ENCODE data around the gene ZCCHC10. TPM values are rescaled to one million over a fixed set of nuclear protein-coding genes. Genes with fewer than 3 reads are reported as not detected.

Gene ZCCHC10
- total RNA-seq, 1 donor from 2014 or later, result 18.5 TPM

DNA sequence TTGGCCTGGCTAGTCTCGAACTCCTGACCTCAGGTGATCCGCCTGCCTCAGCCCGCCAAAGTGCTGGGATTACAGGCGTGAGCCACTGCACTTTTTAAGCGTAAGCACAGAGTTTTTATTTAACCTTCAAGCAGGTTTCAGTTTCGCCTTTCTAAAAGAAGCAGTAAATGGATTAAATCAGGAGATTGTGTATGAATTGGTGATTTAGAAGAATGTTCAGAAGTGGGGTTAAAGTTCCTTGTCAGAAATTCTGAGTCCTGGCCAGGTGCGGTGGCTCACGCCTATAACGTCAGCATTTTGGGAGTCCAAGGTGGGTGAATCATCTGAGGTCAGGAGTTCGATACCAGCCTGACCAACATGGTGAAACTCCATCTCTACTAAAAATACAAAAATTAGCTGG lies 37.6 kb upstream of the ZCCHC10 start:
- no peak for ATAC-seq
- H3K36me3 ChIP-seq, result peaks cover 41% of the 10 kb centered on the region
- no peak overlapping the region for H3K27ac ChIP-seq
- TF ChIP-seq, protein P1, sequence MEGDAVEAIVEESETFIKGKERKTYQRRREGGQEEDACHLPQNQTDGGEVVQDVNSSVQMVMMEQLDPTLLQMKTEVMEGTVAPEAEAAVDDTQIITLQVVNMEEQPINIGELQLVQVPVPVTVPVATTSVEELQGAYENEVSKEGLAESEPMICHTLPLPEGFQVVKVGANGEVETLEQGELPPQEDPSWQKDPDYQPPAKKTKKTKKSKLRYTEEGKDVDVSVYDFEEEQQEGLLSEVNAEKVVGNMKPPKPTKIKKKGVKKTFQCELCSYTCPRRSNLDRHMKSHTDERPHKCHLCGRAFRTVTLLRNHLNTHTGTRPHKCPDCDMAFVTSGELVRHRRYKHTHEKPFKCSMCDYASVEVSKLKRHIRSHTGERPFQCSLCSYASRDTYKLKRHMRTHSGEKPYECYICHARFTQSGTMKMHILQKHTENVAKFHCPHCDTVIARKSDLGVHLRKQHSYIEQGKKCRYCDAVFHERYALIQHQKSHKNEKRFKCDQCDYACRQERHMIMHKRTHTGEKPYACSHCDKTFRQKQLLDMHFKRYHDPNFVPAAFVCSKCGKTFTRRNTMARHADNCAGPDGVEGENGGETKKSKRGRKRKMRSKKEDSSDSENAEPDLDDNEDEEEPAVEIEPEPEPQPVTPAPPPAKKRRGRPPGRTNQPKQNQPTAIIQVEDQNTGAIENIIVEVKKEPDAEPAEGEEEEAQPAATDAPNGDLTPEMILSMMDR (IDR thresholded peaks at IDR 0.05), result no peak
- H3K9me3 ChIP-seq, result no peaks in the 10 kb centered on the region
- H3K27me3 ChIP-seq (ENCODE audit: low read depth), result no peaks in the 10 kb centered on the region
- no peaks in the 10 kb centered on the region for H3K4me1 ChIP-seq
- intact Hi-C loops (cut with DNase I), result no loop called here
- no peak overlapping the region for H3K4me3 ChIP-seq
- DNase-seq, result no peak

DNA sequence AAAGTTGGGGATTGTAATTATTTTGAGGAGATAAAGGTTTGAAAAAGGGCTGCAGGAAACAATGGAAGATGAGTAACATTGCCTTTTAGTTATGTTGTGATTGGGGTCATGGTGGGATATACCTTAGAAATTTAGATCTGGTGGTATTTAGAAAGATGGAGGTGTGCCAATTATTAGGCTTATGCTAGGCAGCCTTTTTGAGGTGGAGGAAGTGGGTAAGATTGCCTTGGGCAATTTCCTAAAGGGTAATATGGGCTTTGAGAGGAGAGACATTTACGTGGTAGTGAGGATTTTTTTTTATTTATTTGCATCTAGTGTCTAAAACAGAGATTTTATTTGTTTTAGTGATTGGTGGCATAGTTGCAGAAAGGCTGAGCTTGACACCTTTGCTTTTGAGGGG lies 35.9 kb upstream of the ZCCHC10 start:
- Histone ChIP-seq H3K4me3 (no peak overlapping the region), H3K27me3 (ENCODE audit: low read depth) (no peaks in the 10 kb centered on the region), H3K27ac (no peak overlapping the region), H3K4me1 (peaks cover 9% of the 10 kb centered on the region), H3K9me3 (no peaks in the 10 kb centered on the region), H3K36me3 (peaks cover 24% of the 10 kb centered on the region)
- DNase-seq (no peak), ATAC-seq (no peak)
- TF ChIP-seq, protein P1 (IDR thresholded peaks at IDR 0.05), result no peak
- intact Hi-C loops (cut with DNase I), result no loop called here

- Histone ChIP-seq H3K27me3 (ENCODE audit: low read depth) (no peaks in the 10 kb centered on the region), H3K27ac (no peak overlapping the region), H3K9me3 (no peaks in the 10 kb centered on the region), H3K4me1 (peaks cover 15% of the 10 kb centered on the region), H3K4me3 (no peak overlapping the region), H3K36me3 (no peaks in the 10 kb centered on the region)
- DNase-seq (no peak), ATAC-seq (no peak)
- intact Hi-C loops (cut with DNase I), result no loop called here
- TF ChIP-seq, protein P1 (IDR thresholded peaks at IDR 0.05), result no peak
Observed at GRCh38 chr5:133059621-133060020, 33.3 kb upstream of the ZCCHC10 start.

DNA sequence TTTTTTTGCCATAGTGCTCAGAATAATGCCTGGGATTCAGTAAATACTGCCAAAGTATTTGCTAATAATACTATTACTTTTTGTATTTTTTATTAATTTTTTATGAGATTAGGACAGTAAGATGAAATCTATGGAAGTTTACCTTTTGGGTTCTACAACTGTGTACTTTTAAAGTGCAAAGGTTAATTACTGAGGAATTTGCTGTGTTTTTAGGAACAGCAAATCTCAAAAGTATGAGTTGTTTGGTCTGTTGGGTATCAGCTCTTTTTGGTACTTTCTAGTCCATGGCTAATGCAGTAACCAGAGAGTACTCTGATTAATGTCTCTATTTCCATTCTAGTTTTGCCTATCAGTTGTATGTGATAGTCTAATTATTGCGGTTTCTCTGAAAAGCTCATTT lies 30.5 kb upstream of the ZCCHC10 start:
- no peaks in the 10 kb centered on the region for H3K36me3 ChIP-seq
- DNase-seq (no peak), ATAC-seq (no peak)
- H3K9me3 ChIP-seq, result no peaks in the 10 kb centered on the region
- intact Hi-C loops (cut with DNase I), result no loop called here
- no peak overlapping the region for H3K27ac ChIP-seq
- no peak overlapping the region for H3K4me3 ChIP-seq
- no peaks in the 10 kb centered on the region for H3K27me3 ChIP-seq (ENCODE audit: low read depth)
- TF ChIP-seq, protein P1 (IDR thresholded peaks at IDR 0.05), result no peak
- H3K4me1 ChIP-seq, result peaks cover 31% of the 10 kb centered on the region

DNA sequence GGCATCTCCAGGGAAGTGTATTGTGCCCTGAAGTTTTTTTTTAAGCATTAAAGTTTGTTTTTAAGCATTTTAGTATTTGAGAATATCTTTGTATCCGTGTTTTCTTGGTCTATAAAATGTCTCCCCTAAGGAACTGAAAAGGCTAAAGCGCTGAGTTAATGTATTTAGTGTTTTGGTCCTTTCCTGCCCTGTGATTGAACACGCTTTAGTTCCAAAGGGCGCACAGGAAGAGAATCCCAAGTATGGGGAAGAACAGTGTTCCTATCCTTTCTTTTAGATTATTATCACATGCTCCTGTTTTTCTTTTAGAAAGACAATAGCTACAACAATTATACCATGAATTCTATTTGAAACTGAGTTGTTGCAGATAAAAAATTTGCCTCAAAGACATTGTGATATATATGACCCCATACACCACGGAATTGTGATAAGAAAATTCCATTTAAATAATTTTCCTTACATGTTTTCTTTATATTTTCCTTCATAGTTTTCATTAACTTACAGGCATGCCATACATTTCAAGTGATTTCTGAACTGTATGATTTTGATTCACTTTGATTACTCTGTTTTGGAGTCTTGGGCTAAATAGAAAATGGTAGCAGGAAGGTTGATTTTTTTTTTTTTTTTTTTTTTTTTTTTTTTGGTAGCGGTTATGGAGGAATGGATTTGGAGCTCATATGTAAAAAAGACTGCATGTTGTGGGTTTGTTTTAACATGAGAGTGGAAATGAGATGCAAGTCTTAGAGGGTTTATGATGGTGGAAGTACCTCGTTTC lies 28.5 kb upstream of the ZCCHC10 start:
- H3K4me1 ChIP-seq, result peaks cover 41% of the 10 kb centered on the region
- TF ChIP-seq, protein P1 (IDR thresholded peaks at IDR 0.05), result no peak
- intact Hi-C loops (cut with DNase I), result no loop called here
- no peaks in the 10 kb centered on the region for H3K27me3 ChIP-seq (ENCODE audit: low read depth)
- ATAC-seq (no peak), DNase-seq (no peak)
- no peak overlapping the region for H3K27ac ChIP-seq
- H3K4me3 ChIP-seq, result no peak overlapping the region
- H3K36me3 ChIP-seq, result no peaks in the 10 kb centered on the region
- H3K9me3 ChIP-seq, result no peaks in the 10 kb centered on the region
